ENCODE results near the gene NPY5R.

The NPY5R gene

GRCh38 chr4:163395055-163395454, 51.4 kb downstream of the NPY5R start:
- no peak overlapping the region for H3K4me3 ChIP-seq (replicated peaks; ENCODE audit: low read depth, low read length)
- DNase-seq (ENCODE audit: extremely low read depth, low read depth): no peak
- TF ChIP-seq, protein P1, sequence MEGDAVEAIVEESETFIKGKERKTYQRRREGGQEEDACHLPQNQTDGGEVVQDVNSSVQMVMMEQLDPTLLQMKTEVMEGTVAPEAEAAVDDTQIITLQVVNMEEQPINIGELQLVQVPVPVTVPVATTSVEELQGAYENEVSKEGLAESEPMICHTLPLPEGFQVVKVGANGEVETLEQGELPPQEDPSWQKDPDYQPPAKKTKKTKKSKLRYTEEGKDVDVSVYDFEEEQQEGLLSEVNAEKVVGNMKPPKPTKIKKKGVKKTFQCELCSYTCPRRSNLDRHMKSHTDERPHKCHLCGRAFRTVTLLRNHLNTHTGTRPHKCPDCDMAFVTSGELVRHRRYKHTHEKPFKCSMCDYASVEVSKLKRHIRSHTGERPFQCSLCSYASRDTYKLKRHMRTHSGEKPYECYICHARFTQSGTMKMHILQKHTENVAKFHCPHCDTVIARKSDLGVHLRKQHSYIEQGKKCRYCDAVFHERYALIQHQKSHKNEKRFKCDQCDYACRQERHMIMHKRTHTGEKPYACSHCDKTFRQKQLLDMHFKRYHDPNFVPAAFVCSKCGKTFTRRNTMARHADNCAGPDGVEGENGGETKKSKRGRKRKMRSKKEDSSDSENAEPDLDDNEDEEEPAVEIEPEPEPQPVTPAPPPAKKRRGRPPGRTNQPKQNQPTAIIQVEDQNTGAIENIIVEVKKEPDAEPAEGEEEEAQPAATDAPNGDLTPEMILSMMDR (IDR thresholded peaks at IDR 0.05; ENCODE audit: low read depth, low read length, missing control alignments): no peak

GRCh38 chr4:163395758-163396157, 52.1 kb downstream of the NPY5R start:
- no peak for DNase-seq (ENCODE audit: extremely low read depth, low read depth)
- TF ChIP-seq, protein P1 (IDR thresholded peaks at IDR 0.05; ENCODE audit: low read depth, low read length, missing control alignments): no peak
- H3K4me3 ChIP-seq (replicated peaks; ENCODE audit: low read depth, low read length): no peak overlapping the region

DNA sequence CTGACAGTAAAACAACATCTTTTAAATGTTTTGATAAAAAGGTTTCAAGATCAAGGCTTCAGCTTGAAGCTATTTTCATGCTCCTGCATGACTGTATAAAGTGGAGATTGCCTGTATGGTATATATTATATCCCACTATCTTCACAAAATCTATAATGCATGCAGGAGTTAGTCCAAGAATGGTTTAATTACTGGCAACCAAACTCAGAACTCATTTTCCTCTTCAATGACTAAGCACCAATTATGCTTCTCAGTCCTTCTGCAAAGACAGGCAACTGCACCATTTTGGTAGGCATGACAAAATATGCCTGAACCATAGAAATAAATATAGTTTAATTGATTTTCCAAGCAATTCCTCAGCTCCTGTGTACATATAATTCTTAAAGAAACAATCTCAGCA, 54.5 kb downstream of the NPY5R start:
- no peak overlapping the region for H3K4me3 ChIP-seq (replicated peaks; ENCODE audit: low read depth, low read length)
- DNase-seq (ENCODE audit: extremely low read depth, low read depth): no peak
- TF ChIP-seq, protein P1 (IDR thresholded peaks at IDR 0.05; ENCODE audit: low read depth, low read length, missing control alignments): no peak

GRCh38 chr4:163400911-163401310, 57.2 kb downstream of the NPY5R start:
- H3K4me3 ChIP-seq (replicated peaks; ENCODE audit: low read depth, low read length): no peak overlapping the region
- DNase-seq (ENCODE audit: extremely low read depth, low read depth): no peak
- TF ChIP-seq, protein P1 (IDR thresholded peaks at IDR 0.05; ENCODE audit: low read depth, low read length, missing control alignments): no peak
